Brain microvascular endothelial cell (primary cell): ENCODE measurements around the gene CBR3.
"Not testable (repeated sequence)": the region's sequence is repeated elsewhere in the genome, so short reads cannot be mapped to it uniquely, and the experiment has no call there.

Experiments
- DNase-seq: peaks from one replicate; pipeline ENCODE4 v3.0.0-alpha.2; 2020
- H3K27ac ChIP-seq: fragments of 250-450 bp; sonication (Bioruptor Pico); 2 replicates; pipeline ENCODE4 v1.5.1; 2020; ENCODE audit warnings: mild to moderate bottlenecking, moderate library complexity
- H3K27me3 ChIP-seq: fragments of 250-450 bp; sonication (Bioruptor Pico); replicated peaks from 2 replicates; pipeline ENCODE4 v1.5.1; 2020; ENCODE audit warnings: mild to moderate bottlenecking
- H3K36me3 ChIP-seq: fragments of 250-450 bp; sonication (Bioruptor Pico); replicated peaks from 2 replicates; pipeline ENCODE4 v1.5.1; 2020; ENCODE audit warnings: mild to moderate bottlenecking
- H3K4me3 ChIP-seq: 2 replicates; pipeline ENCODE4 v1.5.1; 2011; ENCODE audit warnings: low read depth, mild to moderate bottlenecking, control low read depth, low read length, moderate library complexity
- CTCF ChIP-seq: IDR thresholded peaks from 2 replicates; pipeline ENCODE4 v1.5.1; 2011; ENCODE audit warnings: low read depth, mild to moderate bottlenecking, moderate library complexity, low read length, control low read depth, inconsistent platforms; ENCODE audit errors: missing control alignments
- in situ Hi-C: cut with HindIII; loops from 2 replicates; pipeline ENCODE4 v1.10.0; 2017; ENCODE audit warnings: low sequenced_read_pairs, low pct_ligation_motif_present

CBR3 gene

GRCh38 chr21:36096398-36097290 is 38.2 kb upstream of the CBR3 start:
- no peak overlapping the region for H3K27ac ChIP-seq
- no peak for DNase-seq
- in situ Hi-C loops: no loop called here
- H3K36me3 ChIP-seq: no peaks in the 10 kb centered on the region
- H3K27me3 ChIP-seq: no peaks in the 10 kb centered on the region
- no peak for TF ChIP-seq CTCF
- H3K4me3 ChIP-seq: no peak overlapping the region

GRCh38 chr21:36097427-36098181 is 37.3 kb upstream of the CBR3 start:
- peak; percentile 32 for DNase-seq
- Histone ChIP-seq H3K27ac (no peak overlapping the region), H3K4me3 (no peak overlapping the region), H3K36me3 (no peaks in the 10 kb centered on the region), H3K27me3 (no peaks in the 10 kb centered on the region)
- TF ChIP-seq CTCF: no peak
- in situ Hi-C loops: no loop called here

GRCh38 chr21:36098182-36098532 is 36.7 kb upstream of the CBR3 start:
- Histone ChIP-seq H3K27ac (no peak overlapping the region), H3K36me3 (no peaks in the 10 kb centered on the region), H3K4me3 (no peak overlapping the region), H3K27me3 (no peaks in the 10 kb centered on the region)
- no peak for TF ChIP-seq CTCF
- in situ Hi-C loops: no loop called here
- DNase-seq: no peak

- TF ChIP-seq CTCF: no peak
- Histone ChIP-seq H3K27me3 (no peaks in the 10 kb centered on the region), H3K27ac (no peak overlapping the region), H3K36me3 (no peaks in the 10 kb centered on the region), H3K4me3 (no peak overlapping the region)
- DNase-seq: no peak
- in situ Hi-C loops: no loop called here
These were observed 35.9 kb upstream of the CBR3 start for GRCh38 chr21:36099000-36099399.

GRCh38 chr21:36099695-36100211 is 35.1 kb upstream of the CBR3 start:
- H3K27ac ChIP-seq, H3K36me3 ChIP-seq, H3K27me3 ChIP-seq, H3K4me3 ChIP-seq, in situ Hi-C loops, DNase-seq: not testable (repeated sequence)

GRCh38 chr21:36100971-36101641 is 33.8 kb upstream of the CBR3 start:
- DNase-seq: no peak
- Histone ChIP-seq H3K27ac (no peak overlapping the region), H3K4me3 (no peak overlapping the region), H3K27me3 (peaks cover 3% of the 10 kb centered on the region), H3K36me3 (no peaks in the 10 kb centered on the region)
- in situ Hi-C loops: no loop called here
- no peak for TF ChIP-seq CTCF
